ENCODE results near the gene RAPGEF6.

- TF ChIP-seq CTCF (IDR thresholded peaks at IDR 0.05 in 4 of 5, conservative IDR thresholded peaks at IDR 0.05 in 1 of 5) (no peak), POLR2A (IDR thresholded peaks at IDR 0.05) (no peak)
These were observed 4.1 kb upstream of the RAPGEF6 start for GRCh38 chr5:131639148-131639547.
